ENCODE measurements around the gene PWWP2B.

PWWP2B gene

DNA sequence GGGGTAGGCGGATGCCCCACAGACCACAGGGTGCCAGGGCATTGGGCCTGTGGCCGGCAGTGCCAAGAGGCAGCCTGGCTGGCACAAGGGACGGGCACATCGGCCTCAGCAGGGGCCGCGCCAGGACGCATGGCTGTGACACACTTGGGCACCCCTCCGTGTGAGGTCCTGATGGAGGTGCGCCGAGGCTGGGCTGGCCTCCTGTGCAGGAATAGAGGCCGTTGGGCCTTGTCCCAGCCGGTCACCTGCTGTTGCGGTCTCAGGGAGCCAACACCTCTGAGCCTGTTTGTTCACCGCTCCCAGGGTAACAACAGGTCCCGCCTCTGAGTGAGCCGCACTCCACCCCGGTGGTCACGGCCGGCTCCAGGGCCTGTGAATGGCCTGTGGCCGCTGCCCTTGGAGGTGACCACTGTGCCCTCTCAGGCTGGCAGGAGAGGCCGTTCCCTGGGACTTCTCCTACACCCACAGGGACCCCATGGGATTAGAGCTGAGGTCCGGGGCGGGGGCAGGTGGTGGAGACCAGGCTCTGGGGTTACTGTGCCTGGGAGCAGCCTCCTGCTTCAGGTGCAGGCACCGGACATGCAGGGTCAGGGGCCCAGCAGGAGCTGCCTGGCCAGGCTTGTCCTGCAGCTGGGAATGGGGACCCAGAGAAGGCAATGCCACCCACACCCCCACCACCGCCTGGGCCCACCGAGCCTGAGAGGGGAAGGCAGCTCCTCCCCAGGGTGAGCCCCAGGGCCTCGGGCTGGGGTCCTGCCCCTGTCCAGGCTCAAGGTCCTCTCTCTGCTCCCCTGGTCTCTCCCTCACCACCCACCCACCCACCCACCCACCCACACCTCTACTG, 12.0 kb downstream of the PWWP2B start:
- DNase-seq: no peak

DNA sequence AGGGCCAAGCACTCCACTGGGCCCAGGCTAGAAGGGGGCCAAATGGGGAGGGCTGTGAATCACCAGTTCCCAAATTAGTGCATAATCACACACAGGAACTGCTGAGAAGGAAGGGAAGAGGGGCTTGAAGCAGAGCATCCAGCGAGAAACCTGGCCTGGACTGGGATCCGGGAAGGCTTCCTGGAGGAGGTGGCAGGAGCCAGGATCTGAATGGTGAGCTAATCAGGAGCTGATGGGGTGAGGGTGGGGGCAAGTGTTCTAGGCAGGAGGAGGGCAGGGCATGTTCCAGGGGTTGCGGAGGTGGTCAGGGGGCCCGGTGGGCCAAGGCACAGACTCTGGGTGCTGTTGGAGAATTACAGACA, 12.6 kb downstream of the PWWP2B start:
- no peak for DNase-seq

DNA sequence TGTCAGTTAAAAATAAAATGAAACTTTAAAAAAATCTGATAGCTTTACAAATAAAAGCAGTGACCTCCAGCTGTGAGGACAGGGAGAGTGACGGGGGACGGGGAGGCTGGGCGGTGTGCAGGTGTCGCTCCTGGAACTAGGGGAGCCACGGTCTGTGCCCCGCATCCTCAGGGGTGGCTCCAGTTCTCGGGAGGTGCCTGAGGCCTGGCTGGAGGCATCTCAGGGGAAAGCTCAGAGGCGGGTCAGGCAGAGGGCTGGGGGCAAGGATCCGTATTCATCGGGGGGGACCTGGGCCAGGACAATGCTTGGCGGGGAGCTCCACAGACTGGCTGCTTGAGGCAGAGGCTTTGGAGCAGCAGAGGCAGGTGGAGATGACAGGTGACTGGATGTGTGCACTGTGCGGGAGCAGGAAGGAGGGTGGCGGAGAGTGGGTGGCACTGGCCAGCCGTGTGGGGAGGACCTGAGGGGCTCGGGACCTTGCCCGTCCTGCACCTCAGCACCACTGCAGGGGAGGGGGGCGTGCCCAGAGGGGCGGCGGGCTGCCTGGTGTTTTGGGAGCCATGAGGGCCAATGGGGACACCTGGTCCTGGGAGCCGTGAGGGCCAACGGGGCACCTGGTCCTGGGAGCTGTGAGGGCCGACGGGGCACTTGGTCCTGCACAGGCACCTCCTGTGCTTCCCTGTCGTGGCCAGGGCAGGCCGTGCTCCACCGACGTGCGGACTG, 13.2 kb downstream of the PWWP2B start:
- no peak for DNase-seq

DNA sequence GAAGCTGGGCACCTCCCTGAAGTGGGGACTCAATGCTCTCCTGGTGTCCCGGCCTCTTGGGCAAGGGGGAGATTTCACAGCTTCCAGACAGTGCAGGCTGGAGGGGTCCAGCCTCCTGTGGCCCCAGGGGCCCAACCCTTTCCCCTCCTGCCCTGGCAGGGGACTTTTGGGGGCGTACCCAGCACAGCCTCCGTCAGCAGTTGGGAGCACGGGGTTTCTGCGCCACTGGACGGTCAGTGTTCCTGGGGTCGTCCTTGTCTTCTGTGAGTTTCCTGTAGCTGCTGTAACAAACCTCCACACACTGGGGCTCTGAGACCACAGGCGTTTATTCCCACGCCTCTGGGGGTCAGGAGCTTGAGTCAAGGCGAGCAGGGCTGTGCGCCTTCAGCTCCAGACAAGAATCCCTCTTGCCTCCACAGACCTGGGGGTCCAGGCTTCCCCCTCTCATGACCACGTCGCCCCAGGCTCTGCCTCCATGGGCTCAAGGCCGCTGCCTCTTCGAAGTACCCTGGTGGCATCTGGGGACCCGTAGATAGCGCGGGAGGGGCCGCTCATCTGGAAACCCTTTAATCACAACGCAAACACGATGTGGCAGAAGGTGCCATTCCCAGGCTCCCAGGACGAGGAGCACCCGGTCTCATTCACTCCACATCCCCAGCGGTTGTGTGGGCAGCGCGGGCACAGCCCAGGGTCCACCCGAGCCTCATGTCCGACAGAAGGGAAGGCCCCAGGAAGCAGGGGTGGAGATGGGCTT, 14.0 kb downstream of the PWWP2B start:
- no peak for DNase-seq

DNA sequence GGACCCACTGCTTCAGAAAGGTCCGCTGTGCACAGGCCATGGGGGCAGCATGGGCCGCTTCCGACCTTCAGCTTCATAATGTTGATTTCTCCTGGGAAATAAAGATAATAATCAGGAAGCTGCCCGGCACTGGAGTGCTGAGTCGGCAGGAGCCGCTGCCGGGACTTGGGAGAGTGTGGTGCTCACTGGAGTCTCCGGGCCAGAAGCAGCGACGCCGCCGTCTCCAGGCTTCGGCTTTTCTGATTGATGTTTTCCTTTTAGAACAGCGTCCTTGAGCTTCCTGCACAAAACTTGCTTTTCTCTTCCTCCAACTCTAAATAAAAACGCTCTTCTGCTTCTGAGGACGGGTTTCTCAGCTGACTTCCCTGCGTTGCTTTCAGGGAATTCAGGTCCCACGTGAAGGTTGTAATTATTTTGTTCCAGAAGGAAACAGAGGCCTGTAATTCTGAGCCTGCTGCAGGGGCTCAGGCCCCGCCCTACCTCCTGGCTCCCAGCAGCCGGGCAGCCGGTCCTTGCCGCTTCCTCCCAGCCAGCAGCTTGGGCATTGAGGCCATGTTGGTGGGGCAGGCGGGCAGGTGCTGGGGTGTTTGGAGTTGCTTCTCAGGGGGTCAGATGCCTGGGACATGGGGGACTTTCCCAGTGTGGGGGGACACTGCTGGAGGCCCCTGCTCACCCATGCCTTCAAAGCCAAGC, 14.7 kb downstream of the PWWP2B start:
- DNase-seq: no peak

DNA sequence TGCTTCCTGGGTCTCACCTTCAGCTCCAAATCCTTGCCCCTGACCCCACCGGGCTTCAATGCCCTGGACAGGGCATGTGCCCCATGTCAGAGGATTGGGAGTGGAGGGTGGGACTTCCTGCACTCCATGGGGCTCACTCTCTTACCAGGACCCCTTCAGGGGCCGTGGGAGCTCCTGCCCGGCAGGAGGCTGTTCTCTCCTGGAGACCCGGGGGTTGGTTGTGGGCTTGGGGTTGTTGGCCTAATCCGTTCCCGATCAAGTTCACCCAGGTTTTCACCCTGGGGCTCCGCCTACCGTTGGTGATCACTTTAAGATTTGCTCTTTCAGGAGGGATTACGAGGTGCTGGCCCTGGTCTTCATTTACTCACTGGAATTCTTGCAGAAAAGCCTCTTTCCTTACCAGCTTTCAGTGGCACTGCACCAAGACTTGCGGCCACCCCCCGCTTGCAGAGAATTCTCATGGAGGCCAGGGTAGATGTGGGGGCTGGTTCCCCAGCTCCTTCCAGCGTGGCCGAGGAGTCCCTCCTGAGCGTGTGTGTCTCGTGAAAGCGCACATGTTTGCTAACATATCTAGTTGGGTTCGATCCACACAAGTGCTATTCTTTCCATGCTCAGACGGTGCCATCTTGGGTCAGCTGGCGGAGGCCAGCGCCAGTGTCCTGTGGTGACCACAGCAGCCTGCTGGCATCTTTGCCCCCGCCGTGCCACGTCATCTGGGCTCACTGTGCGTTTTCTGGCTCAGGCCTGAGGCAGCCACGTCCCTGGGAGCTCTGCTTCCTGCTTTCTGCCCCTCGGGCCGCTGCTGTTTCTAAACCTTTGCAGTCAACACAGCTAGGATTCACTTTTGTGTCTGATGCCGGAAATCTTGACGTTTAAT, 15.6 kb downstream of the PWWP2B start:
- no peak for DNase-seq

DNA sequence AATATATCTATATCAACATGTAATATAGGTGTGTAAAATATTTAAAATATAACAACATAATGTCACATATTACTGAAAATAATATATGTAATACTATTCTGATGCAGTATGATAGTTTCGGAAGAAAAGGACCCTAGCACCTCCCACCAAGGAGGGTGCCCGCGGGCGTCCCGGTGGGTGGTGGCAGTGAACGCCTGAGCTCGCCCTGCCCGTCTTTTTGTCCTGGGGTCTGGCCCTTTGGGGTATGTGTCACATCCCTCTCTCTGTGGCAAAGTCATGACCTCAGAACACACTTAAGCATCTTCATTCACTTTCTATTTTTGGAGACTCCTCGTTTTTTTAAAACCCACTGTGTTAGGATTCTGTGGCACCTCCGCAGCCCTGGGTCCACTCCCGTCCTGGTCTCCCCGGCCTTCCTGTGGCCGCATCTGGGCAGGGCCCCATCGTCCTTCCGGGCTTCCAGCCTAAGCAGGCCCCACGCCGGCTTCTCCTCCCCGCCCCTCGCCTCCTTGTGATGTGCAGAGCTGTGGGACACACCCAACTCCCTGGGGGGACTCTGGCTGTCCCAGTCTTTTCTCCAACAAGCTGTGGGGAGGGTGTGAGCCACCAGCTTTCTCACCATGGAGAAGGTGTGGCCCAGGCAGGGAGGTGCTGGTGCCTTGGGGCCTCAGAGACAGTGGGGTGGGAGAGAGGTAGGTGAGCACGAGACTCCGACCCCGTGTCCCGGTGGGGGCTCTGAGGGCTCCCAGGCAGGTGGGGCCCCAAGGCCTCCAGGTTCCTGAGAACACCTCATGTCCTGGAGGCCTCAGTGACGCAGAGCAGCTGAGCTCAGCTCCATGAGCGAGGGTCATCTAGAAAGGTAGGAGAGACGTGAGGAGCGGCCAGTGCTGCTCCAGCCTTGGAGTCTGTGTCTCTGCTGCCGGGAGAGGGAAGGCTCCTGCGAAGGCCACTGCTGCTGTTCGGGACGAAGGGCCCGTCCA, 16.5 kb downstream of the PWWP2B start:
- DNase-seq: no peak

DNA sequence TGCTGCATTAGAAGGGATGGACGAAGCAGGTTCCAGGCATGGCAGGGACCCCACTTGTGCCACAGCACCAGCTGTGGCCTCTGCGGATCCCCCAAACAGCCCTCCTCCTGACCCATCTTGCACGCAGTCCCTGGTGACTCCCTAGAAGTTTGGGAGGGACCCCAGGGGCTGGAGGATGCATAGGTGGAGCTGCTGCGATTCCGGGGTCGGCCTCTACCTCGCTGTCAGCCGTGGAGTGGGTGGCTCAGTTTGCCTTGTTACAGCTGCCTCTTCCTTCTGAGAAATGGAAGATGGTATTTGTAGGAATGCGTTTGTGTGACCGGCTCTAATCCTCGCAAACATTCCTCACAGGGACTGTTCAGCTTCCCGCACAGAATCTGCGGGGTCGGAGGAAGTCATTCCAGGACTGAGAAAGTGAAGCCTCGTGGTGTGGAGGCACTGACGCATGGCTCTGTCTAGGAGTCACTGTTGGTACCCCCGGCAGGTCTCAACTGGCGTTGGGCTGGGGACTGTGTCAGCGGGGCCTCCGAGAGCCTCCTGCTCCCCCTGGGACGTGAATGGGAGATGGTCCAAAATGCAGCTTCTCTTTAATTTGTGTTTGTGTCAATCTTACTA, 17.5 kb downstream of the PWWP2B start:
- no peak for DNase-seq

DNA sequence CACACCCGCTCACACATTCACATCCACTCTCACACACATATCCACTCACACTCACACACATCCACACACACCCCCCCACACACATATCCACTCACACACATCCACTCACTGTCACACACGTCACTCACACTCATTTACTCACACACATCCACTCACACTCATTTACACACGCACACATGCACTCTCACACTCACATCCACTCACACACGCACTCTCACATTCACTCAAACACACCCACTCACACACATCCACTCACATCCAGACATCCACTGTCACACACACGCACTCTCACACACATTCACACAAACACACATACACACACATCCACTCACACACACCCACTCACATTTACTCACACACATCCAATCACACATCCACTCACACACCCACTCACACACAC, 18.3 kb downstream of the PWWP2B start:
- no peak for DNase-seq

DNA sequence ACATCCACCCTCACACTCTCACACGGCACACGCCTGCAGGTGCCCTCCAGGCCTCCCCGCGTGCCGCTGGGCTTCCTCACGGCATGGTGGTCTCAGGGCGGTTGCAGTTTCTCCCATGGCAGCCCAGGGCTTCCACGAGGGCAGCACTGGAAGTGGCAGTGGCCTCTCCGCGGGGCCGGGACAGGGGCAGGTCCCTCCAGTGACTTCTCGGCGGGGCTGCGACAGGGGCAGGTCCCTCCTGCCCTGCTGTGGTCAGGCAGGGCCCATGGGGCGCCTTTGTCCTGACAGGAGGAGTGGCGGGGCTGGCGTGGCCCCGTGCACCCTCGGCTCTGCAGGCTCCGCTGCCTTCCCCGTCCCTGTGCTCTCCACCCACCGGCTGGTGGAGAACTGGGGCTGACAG, 19.0 kb downstream of the PWWP2B start:
- DNase-seq: no peak

DNA sequence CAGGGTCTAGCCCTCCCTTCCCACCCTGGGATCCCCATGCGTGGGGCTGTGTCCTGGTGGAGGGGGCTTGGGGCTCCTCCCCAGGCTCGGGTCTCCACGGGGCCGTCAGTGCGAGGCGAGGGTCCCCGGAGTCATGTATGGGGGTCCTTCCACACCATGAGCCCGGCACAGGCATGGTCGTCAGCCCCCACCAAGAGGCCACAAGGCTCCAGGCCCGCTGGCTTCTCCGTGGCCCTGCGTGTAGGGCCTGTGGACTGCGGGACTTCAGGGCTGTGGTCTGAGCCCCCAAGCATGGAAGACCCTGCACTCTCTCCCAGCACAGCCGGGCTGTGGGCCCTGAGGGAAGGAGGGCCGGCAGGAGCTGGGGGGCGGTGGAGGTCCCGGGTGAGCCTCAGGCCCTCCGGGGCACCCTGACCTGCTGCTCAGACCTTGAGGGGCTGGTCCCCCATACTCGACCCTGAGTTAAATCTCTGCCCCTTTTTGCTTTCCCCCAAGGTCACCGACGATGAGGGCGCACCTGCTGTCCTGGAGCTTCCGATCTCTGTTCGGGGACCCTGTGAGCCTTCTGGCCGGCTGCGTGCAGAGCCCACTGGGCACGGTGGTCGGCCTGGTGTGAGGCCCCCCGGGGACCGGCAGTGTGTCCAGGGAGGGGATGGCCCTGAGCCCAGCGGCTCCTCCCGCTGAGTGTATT, 19.7 kb downstream of the PWWP2B start:
- DNase-seq: no peak

DNA sequence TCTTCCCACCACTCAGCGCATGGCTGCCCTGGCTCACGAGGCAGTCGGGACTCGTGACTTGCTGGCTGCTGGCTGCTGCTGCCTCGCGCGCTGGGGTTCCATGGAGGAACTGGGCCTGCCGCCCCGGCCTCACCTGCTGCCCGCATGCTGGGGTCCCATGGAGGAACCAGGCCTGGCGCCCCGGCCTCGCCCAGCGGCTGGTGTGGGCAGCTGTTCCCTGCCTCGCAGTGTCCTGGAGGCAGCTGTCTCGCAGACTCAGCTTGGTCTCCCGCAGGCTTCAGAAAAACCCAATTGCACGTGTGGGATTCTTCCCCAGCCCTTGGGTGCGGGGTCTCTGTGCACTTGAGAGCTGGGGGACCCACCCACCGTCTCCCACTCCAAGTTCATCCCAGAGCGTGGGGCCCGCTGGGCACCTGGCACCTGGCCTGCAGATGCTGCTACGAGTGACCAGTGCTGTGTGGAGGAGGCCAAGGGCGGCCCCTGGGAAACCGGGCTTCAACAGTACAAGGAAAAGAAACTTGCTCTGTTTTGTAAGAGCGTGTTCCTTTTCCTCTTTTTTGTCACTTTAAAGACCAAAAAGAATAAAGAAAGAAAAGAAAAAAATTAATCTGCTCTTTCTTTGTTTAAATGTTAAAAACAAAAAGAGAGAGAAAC, 20.4 kb downstream of the PWWP2B start:
- no peak for DNase-seq

DNA sequence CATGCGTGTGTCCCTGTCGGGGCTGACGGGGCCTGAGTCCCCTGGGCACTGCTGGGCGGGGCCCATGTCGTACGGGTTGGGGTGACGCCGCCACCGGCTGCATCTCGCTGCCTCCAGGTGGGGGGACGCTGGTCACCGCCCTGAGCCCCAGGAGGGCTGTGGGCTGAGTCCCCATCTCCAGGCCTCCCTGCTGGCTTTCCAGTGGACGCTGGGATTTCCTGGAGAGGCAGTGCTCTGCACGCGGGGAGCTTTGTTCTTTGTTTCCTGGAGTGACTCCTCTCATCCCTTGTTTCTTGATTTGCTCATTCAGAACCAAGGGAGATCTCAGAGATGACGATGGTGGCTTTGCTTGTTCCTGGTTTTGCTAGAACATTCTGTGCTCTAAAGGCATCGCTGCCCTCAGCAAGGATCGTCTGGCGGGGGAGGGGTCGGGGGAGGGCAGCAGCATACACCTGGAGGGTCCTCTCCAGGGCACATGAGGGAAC, 21.0 kb downstream of the PWWP2B start:
- no peak for DNase-seq

DNA sequence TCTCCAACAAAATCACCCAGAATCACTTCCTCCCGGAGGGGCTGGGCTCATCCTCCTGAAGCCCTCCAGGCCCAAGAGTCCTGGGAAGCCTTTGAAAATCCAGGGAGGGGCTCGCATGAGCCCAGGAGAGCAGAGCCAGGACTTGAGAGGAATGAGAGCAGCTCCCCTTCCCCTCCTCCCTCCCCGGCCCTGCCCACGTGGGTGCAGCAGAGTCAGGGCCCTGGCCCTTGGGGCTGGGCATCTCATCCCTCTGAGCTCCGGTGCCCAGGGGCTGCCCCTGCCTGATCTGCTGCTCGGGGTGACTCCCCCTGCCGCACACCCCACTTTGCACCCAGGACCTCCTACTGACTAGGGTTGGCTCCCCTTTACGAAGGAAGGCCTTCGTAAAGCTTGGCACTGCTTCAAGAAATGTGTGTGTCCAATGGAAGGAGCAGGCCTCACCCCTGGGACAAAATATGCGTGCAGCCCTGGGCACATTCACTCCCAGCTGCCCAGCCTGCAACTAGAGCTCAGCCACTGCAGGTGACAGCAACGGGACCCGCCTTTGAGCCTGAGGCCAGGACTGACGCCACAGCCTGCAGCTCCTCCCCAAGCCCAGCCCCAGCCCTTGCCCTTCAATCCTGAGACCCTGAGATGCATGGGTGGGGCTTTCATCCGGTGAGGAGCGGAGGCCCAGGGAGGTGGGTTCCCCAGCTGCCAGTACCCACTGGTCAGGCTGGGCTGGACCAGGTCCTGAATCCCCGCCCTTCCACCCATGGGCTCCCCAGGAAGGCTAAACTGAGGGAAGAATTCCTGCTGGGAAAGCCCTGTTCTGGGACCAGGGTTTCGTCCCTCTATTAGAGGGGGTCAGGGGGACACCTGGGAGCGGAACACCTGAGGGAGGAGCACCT, 21.8 kb downstream of the PWWP2B start:
- DNase-seq: no peak

DNA sequence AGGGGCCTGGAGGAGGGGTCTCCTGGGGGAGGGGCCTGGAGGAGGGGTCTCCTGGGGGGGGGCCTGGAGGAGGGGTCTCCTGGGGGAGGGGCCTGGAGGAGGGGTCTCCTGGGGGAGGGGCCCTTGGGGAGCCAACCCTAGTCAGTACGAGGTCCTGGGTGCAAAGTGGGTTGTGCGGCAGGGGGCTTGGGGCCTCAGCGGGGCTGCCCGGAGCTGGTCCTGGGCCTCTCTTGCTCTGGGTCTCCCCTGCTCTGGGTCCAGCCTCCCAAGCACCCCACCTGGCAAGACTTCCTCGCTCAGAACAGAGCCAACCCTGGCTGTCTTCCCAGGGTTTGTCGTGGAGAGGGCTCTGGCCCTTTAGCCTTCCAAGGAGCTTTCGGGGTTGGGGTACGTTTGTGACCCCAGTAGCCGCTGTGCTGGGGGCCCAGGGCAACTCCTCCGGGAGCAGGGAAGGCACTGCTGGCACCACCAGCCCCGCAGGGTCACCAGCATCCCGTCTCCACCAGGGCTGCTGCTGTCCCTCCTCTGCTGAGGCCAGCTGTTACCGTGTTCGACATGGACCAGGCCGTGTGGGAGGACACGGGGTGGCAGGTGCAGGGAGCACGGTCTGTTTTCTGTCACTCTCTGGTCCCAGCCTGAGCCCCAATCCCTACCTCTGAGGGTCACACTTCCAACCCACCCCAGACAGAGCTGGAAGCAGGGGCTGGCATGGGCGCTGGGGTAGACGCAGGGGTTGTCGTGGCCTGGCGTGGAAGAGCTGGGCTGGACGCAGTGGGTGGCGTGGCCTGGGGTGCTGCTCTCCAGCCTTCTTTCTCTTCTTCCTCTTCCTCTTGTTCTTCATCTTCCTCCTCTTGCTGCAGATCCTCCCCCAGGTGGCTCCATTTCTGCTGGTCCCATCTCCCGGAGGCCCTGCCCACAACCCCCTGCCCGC, 22.8 kb downstream of the PWWP2B start:
- DNase-seq: no peak

DNA sequence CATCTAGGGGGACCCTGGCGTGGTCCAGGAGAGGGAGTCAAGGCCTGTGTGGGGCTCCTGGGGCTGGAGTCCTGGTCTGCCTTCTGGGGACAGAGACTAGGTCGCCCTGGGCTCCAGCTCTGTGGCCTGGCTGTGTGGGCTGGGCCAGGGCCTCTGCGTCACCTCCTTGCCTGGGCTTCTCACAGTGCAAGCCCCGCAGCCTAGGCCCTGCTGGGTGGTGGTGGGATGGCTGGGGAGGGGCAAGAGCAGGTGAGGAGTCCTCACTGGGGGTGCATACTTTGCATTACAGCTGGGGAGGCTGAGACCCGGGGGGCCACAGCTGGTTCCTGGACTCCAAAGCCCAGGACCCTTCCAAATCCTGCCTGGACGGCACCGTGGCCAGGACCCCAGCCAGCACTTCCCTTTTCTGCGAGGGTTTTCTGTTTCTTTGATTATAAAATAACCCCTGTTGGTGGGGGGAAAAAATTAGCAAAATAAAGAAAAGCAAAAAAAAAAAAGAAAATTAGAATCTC, 23.5 kb downstream of the PWWP2B start:
- no peak for DNase-seq

All from stimulated activated CD4-positive, alpha-beta T cell treated with anti-CD3 and anti-CD28 coated beads, Interleukin-2, amount 100 ng/mL, for 48 hours (primary cell).